GM21717 (cell line): ENCODE data around the gene AURKAIP1.
"Not testable (repeated sequence)": the region's sequence is repeated elsewhere in the genome, so short reads cannot be mapped to it uniquely, and the experiment has no call there.

Experiments used
- ATAC-seq: cut with Tn5 transposase; IDR thresholded peaks from one replicate; pipeline ENCODE4 v1.9.1; 2021; ENCODE audit warnings: mild to moderate bottlenecking, moderate library complexity; ENCODE audit not compliant: unreplicated experiment

AURKAIP1 gene

GRCh38 chr1:1374929-1375662, at the start of gene AURKAIP1:
Gene AURKAIP1 (minus strand): TSS chr1:1375207. CDS start chr1:1374756, 451 bp downstream.
- peak; percentile 76 for ATAC-seq

- ATAC-seq, result no peak
Measured at GRCh38 chr1:1424707-1425106, 49.7 kb upstream of the AURKAIP1 start.

GRCh38 chr1:1423245-1423597, 48.2 kb upstream of the AURKAIP1 start:
- no peak for ATAC-seq

GRCh38 chr1:1422465-1423244, 47.6 kb upstream of the AURKAIP1 start:
- ATAC-seq, result no peak

GRCh38 chr1:1421907-1422464, 47.0 kb upstream of the AURKAIP1 start:
- ATAC-seq, result no peak

GRCh38 chr1:1421147-1421906, 46.3 kb upstream of the AURKAIP1 start, which contains the start of gene ANKRD65:
Gene ANKRD65 (minus strand): TSS chr1:1421276. CDS start chr1:1421005, 271 bp downstream.
- ATAC-seq, result no peak

GRCh38 chr1:1420654-1421141, 45.7 kb upstream of the AURKAIP1 start:
- no peak for ATAC-seq

GRCh38 chr1:1419813-1420653, 45.0 kb upstream of the AURKAIP1 start:
- ATAC-seq, result no peak

- ATAC-seq, result no peak
Measured at GRCh38 chr1:1419363-1419812, 44.4 kb upstream of the AURKAIP1 start.

- ATAC-seq, result no peak
Measured at GRCh38 chr1:1418464-1419362, 43.7 kb upstream of the AURKAIP1 start.

- ATAC-seq, result not testable (repeated sequence)
Measured at GRCh38 chr1:1417825-1418463, 42.9 kb upstream of the AURKAIP1 start.

- not testable (repeated sequence) for ATAC-seq
Measured at GRCh38 chr1:1417396-1417795, 42.4 kb upstream of the AURKAIP1 start.

GRCh38 chr1:1415751-1416150, 40.7 kb upstream of the AURKAIP1 start:
- no peak for ATAC-seq

GRCh38 chr1:1412311-1412902, 37.4 kb upstream of the AURKAIP1 start:
- not testable (repeated sequence) for ATAC-seq

GRCh38 chr1:1411626-1412025, 36.6 kb upstream of the AURKAIP1 start:
- no peak for ATAC-seq

- ATAC-seq, result not testable (repeated sequence)
Measured at GRCh38 chr1:1410238-1410637, 35.2 kb upstream of the AURKAIP1 start.

GRCh38 chr1:1407636-1408318, 32.8 kb upstream of the AURKAIP1 start:
- peak; percentile 15 for ATAC-seq
